H9 (cell line): ENCODE data around the gene SV2C. TPM values are rescaled to one million over a fixed set of nuclear protein-coding genes. Genes with fewer than 3 reads are reported as not detected.
A peak's percentile ranks its signal among the peaks of the same experiment; 100 is the strongest.

Experiments used
- DNase-seq: peaks from one replicate; pipeline ENCODE4 v3.0.0-alpha.2; 2017
- H2AFZ ChIP-seq: one replicate; pipeline ENCODE4 v1.6.1; 2013; ENCODE audit warnings: mild to moderate bottlenecking, low read length, control low read depth, moderate library complexity
- H2AK5ac ChIP-seq: 2 replicates; pipeline ENCODE4 v1.6.1; 2013; ENCODE audit warnings: low read length, control low read depth, mixed read lengths; ENCODE audit not compliant: insufficient read length
- H2BK120ac ChIP-seq: one replicate; pipeline ENCODE4 v1.6.1; 2013; ENCODE audit warnings: low read depth, mild to moderate bottlenecking, low read length, control low read depth, inconsistent platforms; ENCODE audit not compliant: poor library complexity, severe bottlenecking
- H2BK12ac ChIP-seq: 2 replicates; pipeline ENCODE4 v1.6.1; 2013; ENCODE audit warnings: low read length, control low read depth, mixed read lengths, low read depth; ENCODE audit not compliant: insufficient read length
- H2BK15ac ChIP-seq: 2 replicates; pipeline ENCODE4 v1.6.1; 2013; ENCODE audit warnings: low read depth, low read length, control low read depth
- H2BK20ac ChIP-seq: one replicate; pipeline ENCODE4 v1.6.1; 2013; ENCODE audit warnings: low read depth, mild to moderate bottlenecking, low read length, control low read depth, inconsistent platforms; ENCODE audit not compliant: poor library complexity, severe bottlenecking
- H2BK5ac ChIP-seq: 2 replicates; pipeline ENCODE4 v1.6.1; 2013; ENCODE audit warnings: low read length, control low read depth, mixed read lengths; ENCODE audit not compliant: insufficient read length
- H3K14ac ChIP-seq: 2 replicates; pipeline ENCODE4 v1.6.1; 2013; ENCODE audit warnings: low read length, control low read depth; ENCODE audit not compliant: insufficient read depth
- H3K18ac ChIP-seq: 2 replicates; pipeline ENCODE4 v1.6.1; 2013; ENCODE audit warnings: low read depth, mild to moderate bottlenecking, mixed read lengths, low read length, control low read depth; ENCODE audit not compliant: insufficient read length
- H3K23ac ChIP-seq: 2 replicates; pipeline ENCODE4 v1.6.1; 2013; ENCODE audit warnings: low read length, control low read depth, mixed read lengths, low read depth; ENCODE audit not compliant: insufficient read length
- H3K23me2 ChIP-seq: 2 replicates; pipeline ENCODE4 v1.6.1; 2013; ENCODE audit warnings: low read depth, mild to moderate bottlenecking, mixed read lengths, low read length, control low read depth; ENCODE audit not compliant: insufficient read length, poor library complexity, severe bottlenecking
- H3K27ac ChIP-seq: 2 replicates; pipeline ENCODE4 v1.5.1; 2013; ENCODE audit warnings: low read length, control low read depth, mixed read lengths, low read depth; ENCODE audit not compliant: insufficient read length
- H3K27me3 ChIP-seq: 2 replicates; pipeline ENCODE4 v1.6.1; 2013; ENCODE audit warnings: low read length, control low read depth, inconsistent platforms; ENCODE audit not compliant: insufficient read depth
- H3K4ac ChIP-seq: 2 replicates; pipeline ENCODE4 v1.6.1; 2013; ENCODE audit warnings: low read depth, mild to moderate bottlenecking, control low read depth, inconsistent platforms, low read length, moderate library complexity
- H3K4me1 ChIP-seq: 2 replicates; pipeline ENCODE4 v1.6.1; 2013; ENCODE audit warnings: low read length, control low read depth, inconsistent platforms; ENCODE audit not compliant: insufficient read depth
- H3K4me2 ChIP-seq: 2 replicates; pipeline ENCODE4 v1.6.1; 2013; ENCODE audit warnings: low read length, control low read depth, mixed read lengths; ENCODE audit not compliant: insufficient read length, insufficient read depth
- H3K56ac ChIP-seq: 2 replicates; pipeline ENCODE4 v1.6.1; 2013; ENCODE audit warnings: low read depth, mild to moderate bottlenecking, mixed read lengths, low read length, control low read depth; ENCODE audit not compliant: insufficient read length
- H3K79me1 ChIP-seq: 2 replicates; pipeline ENCODE4 v1.6.1; 2013; ENCODE audit warnings: low read depth, mild to moderate bottlenecking, moderate library complexity, low read length, control low read depth, inconsistent platforms; ENCODE audit not compliant: insufficient read depth, poor library complexity, severe bottlenecking
- H3K79me2 ChIP-seq: 2 replicates; pipeline ENCODE4 v1.6.1; 2013; ENCODE audit warnings: low read length, control low read depth, inconsistent platforms; ENCODE audit not compliant: insufficient read depth
- H3K9ac ChIP-seq: 2 replicates; pipeline ENCODE4 v1.6.1; 2013; ENCODE audit warnings: low read length, control low read depth, mixed read lengths; ENCODE audit not compliant: insufficient read length; ENCODE audit errors: extremely low read depth
- H3K9me3 ChIP-seq: one replicate; pipeline ENCODE4 v1.6.1; 2013; ENCODE audit warnings: low read depth, low read length, inconsistent platforms; ENCODE audit not compliant: control insufficient read depth
- H3T11ph ChIP-seq: one replicate; pipeline ENCODE4 v1.6.1; 2013; ENCODE audit warnings: mild to moderate bottlenecking, low read length, control low read depth, inconsistent platforms
- H4K20me1 ChIP-seq: one replicate; pipeline ENCODE4 v1.6.1; 2013; ENCODE audit not compliant: control insufficient read depth, insufficient read length, insufficient read depth
- H4K5ac ChIP-seq: 2 replicates; pipeline ENCODE4 v1.6.1; 2013; ENCODE audit warnings: low read depth, mild to moderate bottlenecking, mixed read lengths, low read length, control low read depth; ENCODE audit not compliant: insufficient read length
- H4K8ac ChIP-seq: replicated peaks from 2 replicates; pipeline ENCODE4 v1.6.1; 2013; ENCODE audit warnings: low read length, control low read depth, mixed read lengths, low read depth; ENCODE audit not compliant: insufficient read length
- H4K91ac ChIP-seq: 2 replicates; pipeline ENCODE4 v1.6.1; 2013; ENCODE audit warnings: low read depth, mild to moderate bottlenecking, moderate library complexity, mixed read lengths, low read length, control low read depth; ENCODE audit not compliant: insufficient read length
- H3K27ac Mint-ChIP-seq, 3 experiments: 2 replicates in 2 of 3; 3 replicates in 1 of 3; pipeline ENCODE4 v1.8.0; 2020 to 2021; ENCODE audit warnings: mixed read lengths in 3 of 3, mild to moderate bottlenecking in 1 of 3, moderate library complexity in 1 of 3
- H3K27me3 Mint-ChIP-seq: 2 replicates; pipeline ENCODE4 v1.8.0; 2021; ENCODE audit warnings: low read depth, mild to moderate bottlenecking, moderate library complexity, mixed read lengths
- H3K36me3 Mint-ChIP-seq, 3 experiments: 2 replicates in 2 of 3; 3 replicates in 1 of 3; pipeline ENCODE4 v1.8.0; 2020 to 2021; ENCODE audit warnings: low read depth in 3 of 3, mixed read lengths in 3 of 3; ENCODE audit not compliant: insufficient read depth in 1 of 3
- H3K4me1 Mint-ChIP-seq, 2 experiments: 2 replicates each; pipeline ENCODE4 v1.8.0; 2020; ENCODE audit warnings: mixed read lengths in 2 of 2
- H3K4me3 Mint-ChIP-seq, 2 experiments: 2 replicates in 1 of 2; 3 replicates in 1 of 2; pipeline ENCODE4 v1.8.0; 2020 to 2021; ENCODE audit warnings: mild to moderate bottlenecking in 2 of 2, mixed read lengths in 2 of 2, moderate library complexity in 1 of 2
- H3K9me3 Mint-ChIP-seq, 2 experiments: 2 replicates in 1 of 2; 3 replicates in 1 of 2; pipeline ENCODE4 v1.8.0; 2020; ENCODE audit warnings: mild to moderate bottlenecking in 2 of 2, mixed read lengths in 2 of 2, moderate library complexity in 1 of 2
- CTCF ChIP-seq: fragments of 200-600 bp; sonication (generic); conservative IDR thresholded peaks from 3 replicates; pipeline ENCODE4 v1.8.0; 2021; ENCODE audit warnings: antibody characterized with exemption, mild to moderate bottlenecking
- WGBS: extraction: QIAGEN DNeasy Blood & Tissue Kit; methylation state at CpG from one replicate; pipeline ENCODE4 v1.1.7; 2013; ENCODE audit warnings: missing lambda C conversion rate, low lambda C conversion rate, mixed read lengths; ENCODE audit not compliant: insufficient read length; ENCODE audit errors: extremely low coverage; 5-methylcytosine and 5-hydroxymethylcytosine counted together
- total RNA-seq: library from RNA; stranded (reverse); gene quantifications from 2 replicates; pipeline ENCODE4 v1.2.1, GENCODE V29; 2021

SV2C gene
- total RNA-seq, 1 experiment from 2014 or later = 0.09 TPM

- H3K27ac Mint-ChIP-seq = peak overlapping the region in 1 of 3 experiments; percentile 10; a peak in 1 of 7 replicates
- no peak overlapping the region for H3T11ph ChIP-seq
- no peak overlapping the region for H3K56ac ChIP-seq
- H4K8ac ChIP-seq = no peak overlapping the region
- H3K27me3 Mint-ChIP-seq = no peaks in the 10 kb centered on the region; the same call in 1 of the 2 replicates
- no peak overlapping the region for H2BK120ac ChIP-seq
- TF ChIP-seq CTCF = no peak
- DNase-seq = no peak
- H3K14ac ChIP-seq = no peak overlapping the region
- H4K91ac ChIP-seq = no peak overlapping the region
- H2AFZ ChIP-seq = no peak overlapping the region
- no peaks in the 10 kb centered on the region for H3K79me1 ChIP-seq
- no peak overlapping the region for H3K23ac ChIP-seq
- H4K5ac ChIP-seq = no peak overlapping the region
- H3K27ac ChIP-seq = no peak overlapping the region
- no peaks in the 10 kb centered on the region for H3K9me3 ChIP-seq
- peak overlapping the region; percentile 26 for H3K18ac ChIP-seq
- H2BK15ac ChIP-seq = no peak overlapping the region
- H2BK12ac ChIP-seq = no peak overlapping the region
- no peaks in the 10 kb centered on the region for H4K20me1 ChIP-seq
- no peaks in the 10 kb centered on the region for H3K23me2 ChIP-seq
- no peak overlapping the region for H3K4me2 ChIP-seq
- H2AK5ac ChIP-seq = no peak overlapping the region
- WGBS = no CpG with 5 or more reads among the region's 5 CpGs
- no peaks in the 10 kb centered on the region for H3K79me2 ChIP-seq
- no peak overlapping the region for H2BK20ac ChIP-seq
- no peak overlapping the region for H3K4ac ChIP-seq
- H3K9ac ChIP-seq = no peak overlapping the region
- no peak overlapping the region for H3K4me3 Mint-ChIP-seq
- no peaks in the 10 kb centered on the region for H3K36me3 Mint-ChIP-seq
- H2BK5ac ChIP-seq = no peak overlapping the region
- peaks cover 38 to 40% of the 10 kb centered on the region in 2 experiments for H3K4me1 Mint-ChIP-seq
- peaks cover 16% of the 10 kb centered on the region; the same call in 1 of the 2 replicates for H3K4me1 ChIP-seq
- H3K9me3 Mint-ChIP-seq = no peaks in the 10 kb centered on the region
- H3K27me3 ChIP-seq = no peaks in the 10 kb centered on the region
Observed at GRCh38 chr5:76192837-76193236, 109.7 kb downstream of the SV2C start.
